Activated CD8-positive, alpha-beta memory T cell treated with anti-CD3 and anti-CD28 coated beads for 36 hours (primary cell): ENCODE measurements around the gene CTSS. TPM values are rescaled to one million over a fixed set of nuclear protein-coding genes. Genes with fewer than 3 reads are reported as not detected.
"Not testable (repeated sequence)": the region's sequence is repeated elsewhere in the genome, so short reads cannot be mapped to it uniquely, and the experiment has no call there.

ENCODE experiments used
- CTCF ChIA-PET: fragments of 350-600 bp; sonication (Branson Sonifier 250); formaldehyde crosslinking; loops from one replicate; lab custom pipeline; 2021; ENCODE audit warnings: antibody characterized with exemption; lab: Charles Lee
- POLR2A ChIA-PET: fragments of 350-600 bp; sonication (Branson Sonifier 250); formaldehyde crosslinking; loops from one replicate; lab custom pipeline; 2021; ENCODE audit warnings: antibody characterized with exemption; lab: Charles Lee
- total RNA-seq, 2 experiments: library from RNA; stranded (reverse); gene quantifications; one replicate each; pipeline ENCODE4 v1.2.3, GENCODE V29; 2021

Gene CTSS
- total RNA-seq, 2 experiments from 2014 or later, result 23.8 to 25.2 TPM

GRCh38 chr1:150777544-150777943 lies 12.0 kb upstream of the CTSS start:
- ChIA-PET CTCF (no interaction called here), POLR2A (no interaction called here)

GRCh38 chr1:150775931-150776505 lies 10.4 kb upstream of the CTSS start:
- POLR2A ChIA-PET, CTCF ChIA-PET: not testable (repeated sequence)

DNA sequence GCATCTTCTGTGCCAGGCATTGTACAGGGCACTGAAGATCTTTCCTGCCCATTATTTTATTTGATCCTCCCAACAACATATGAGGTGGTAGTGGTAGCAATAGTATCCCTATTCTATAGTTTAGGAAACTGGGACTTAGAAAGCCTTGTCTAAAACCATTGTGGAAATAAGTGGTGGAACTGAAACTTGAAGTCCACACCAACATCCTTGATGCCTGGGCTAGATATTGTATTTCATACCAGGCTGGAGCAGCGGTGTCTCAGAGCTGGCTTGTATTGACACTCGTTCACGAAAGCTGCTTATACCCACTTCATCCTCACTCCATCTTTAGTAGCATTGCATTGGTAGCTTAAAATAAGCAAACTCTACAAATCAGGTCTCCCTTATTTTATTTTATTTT lies 9.7 kb upstream of the CTSS start:
- ChIA-PET CTCF (no interaction called here), POLR2A (no interaction called here)

GRCh38 chr1:150772326-150772725 lies 6.7 kb upstream of the CTSS start:
- POLR2A ChIA-PET, result no interaction called here
- CTCF ChIA-PET, result interaction anchor here (0.7 kb wide), 1 partner anchor 76 kb away, joined by 3 read pairs; the partner anchor contains the start of gene GOLPH3L

- CTCF ChIA-PET, result not testable (repeated sequence)
Observed at GRCh38 chr1:150767704-150768103, 2.1 kb upstream of the CTSS start.

GRCh38 chr1:150765977-150766301 lies 361 bp upstream of the CTSS start:
- CTCF ChIA-PET, result interaction anchor here (0.9 to 1.7 kb wide), 3 partner anchors 136 to 195 kb away, joined by 3 to 4 read pairs (median 4); partner anchors contain the start of gene ENSA
- POLR2A ChIA-PET, result interaction anchor here (0.6 kb wide), 1 partner anchor 157 kb away, joined by 3 read pairs; no protein-coding TSS in a partner anchor

More at GRCh38 chr1:150767704-150768103, 2.1 kb upstream of the CTSS start:
- POLR2A ChIA-PET, result not testable (repeated sequence)

GRCh38 chr1:150764617-150765101 lies 919 bp downstream of the CTSS start:
- POLR2A ChIA-PET, result no interaction called here
- CTCF ChIA-PET, result no interaction called here

GRCh38 chr1:150763018-150763417 lies 2.6 kb downstream of the CTSS start:
- POLR2A ChIA-PET, result no interaction called here
- CTCF ChIA-PET, result no interaction called here

GRCh38 chr1:150762552-150762951 lies 3.0 kb downstream of the CTSS start:
- ChIA-PET CTCF (no interaction called here), POLR2A (no interaction called here)

DNA sequence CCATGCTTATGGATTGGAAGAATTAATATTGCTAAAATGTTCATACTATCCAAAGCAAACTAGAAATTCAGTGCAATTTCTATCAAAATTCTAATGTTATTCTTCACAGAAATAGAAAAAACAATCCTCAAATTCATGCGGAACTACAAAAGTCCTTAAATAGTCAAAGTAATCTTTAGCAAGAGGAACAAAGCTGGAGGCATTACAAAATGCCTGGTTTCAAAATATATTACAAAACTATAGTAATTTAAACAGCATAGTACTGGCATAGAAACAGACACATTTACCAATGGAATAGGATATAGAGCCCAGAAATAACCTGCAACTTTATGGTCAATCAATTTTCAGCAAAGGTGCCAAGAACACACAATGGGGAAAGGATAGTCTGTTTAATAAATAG lies 3.8 kb downstream of the CTSS start:
- ChIA-PET POLR2A (no interaction called here), CTCF (no interaction called here)

DNA sequence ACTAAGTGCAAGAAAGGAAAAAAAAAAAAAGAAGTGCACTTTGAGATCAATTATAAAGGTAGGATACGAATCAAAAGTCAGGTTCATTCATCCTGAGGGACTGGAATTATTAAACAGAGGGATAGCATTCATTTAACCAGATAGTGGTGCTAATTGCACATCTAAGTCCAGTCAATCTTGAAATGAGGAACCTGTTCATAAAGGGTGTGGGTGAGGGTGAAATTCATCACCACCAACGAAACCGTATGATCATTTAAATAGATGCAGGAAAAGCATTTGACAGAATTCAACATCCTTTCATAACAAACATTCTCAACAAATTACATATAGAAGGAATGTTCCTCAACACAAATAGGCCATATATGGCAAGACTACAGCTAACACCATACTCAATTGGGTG lies 5.6 kb downstream of the CTSS start:
- CTCF ChIA-PET, result no interaction called here
- POLR2A ChIA-PET, result interaction anchor here (0.6 kb wide), 1 partner anchor 242 kb away, joined by 3 read pairs; no protein-coding TSS in a partner anchor

- CTCF ChIA-PET, result no interaction called here
- POLR2A ChIA-PET, result no interaction called here
Observed at GRCh38 chr1:150753416-150753815, 12.2 kb downstream of the CTSS start.

GRCh38 chr1:150751443-150751842 lies 14.1 kb downstream of the CTSS start:
- POLR2A ChIA-PET, result no interaction called here
- CTCF ChIA-PET, result no interaction called here

- ChIA-PET POLR2A (no interaction called here), CTCF (interaction anchor here (0.6 kb wide), 1 partner anchor 176 kb away, joined by 5 read pairs; the partner anchor contains the start of gene SETDB1)
Observed at GRCh38 chr1:150749720-150750311, 15.8 kb downstream of the CTSS start.

- ChIA-PET POLR2A (no interaction called here), CTCF (no interaction called here)
Observed at GRCh38 chr1:150748878-150749719, 16.5 kb downstream of the CTSS start.

DNA sequence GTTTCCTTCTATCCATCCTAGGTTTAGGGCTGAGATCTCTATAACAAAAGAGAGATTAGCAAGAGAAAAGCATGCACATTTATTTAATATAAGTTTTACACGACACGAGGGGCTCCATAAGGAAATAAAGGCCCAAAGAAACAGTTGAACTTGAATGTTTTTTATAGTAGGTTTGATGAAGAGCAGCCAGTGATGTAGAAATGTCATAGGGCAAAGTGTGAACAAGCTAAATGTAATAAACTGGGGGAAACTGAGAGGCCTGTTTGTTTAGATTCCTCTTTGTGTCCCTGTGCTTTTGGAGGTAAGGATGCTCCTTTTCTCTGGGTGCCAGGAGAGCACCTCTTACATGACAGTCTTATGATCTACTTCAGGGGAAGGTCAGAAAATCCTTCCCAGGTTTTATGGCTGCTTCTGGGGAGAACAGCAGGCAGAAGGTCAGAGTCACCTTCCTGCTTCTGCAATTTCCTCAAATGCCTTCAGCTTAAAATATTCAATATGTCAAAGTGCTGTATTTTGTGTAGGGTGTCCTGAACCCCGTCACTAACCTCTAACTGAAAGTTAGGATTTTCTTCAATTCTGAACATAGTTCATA lies 35.4 kb downstream of the CTSS start:
- CTCF ChIA-PET, result no interaction called here

DNA sequence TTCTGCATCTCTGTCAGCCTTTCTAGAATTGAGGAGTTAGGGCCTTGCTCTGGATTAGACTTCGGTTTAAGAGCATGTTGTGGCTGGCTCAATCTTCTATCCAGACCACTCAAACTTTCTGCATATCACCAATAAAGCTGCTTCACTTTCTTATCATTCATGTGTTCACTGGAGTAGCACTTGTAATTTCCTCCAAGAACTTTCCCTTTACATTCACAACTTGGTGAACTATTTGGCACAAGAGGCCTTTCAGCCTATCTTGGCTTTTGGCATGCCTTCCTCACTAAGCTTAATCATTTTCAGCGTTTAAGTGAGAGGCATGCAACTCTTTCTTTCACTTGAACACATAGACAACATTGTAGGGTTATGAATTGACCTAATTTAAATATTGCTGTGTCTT lies 41.2 kb downstream of the CTSS start:
- ChIA-PET POLR2A (no interaction called here), CTCF (interaction anchor here (0.7 kb wide), 2 partner anchors 8 to 11 kb away, joined by 3 read pairs; no protein-coding TSS in a partner anchor)

More for the DNA sequence above, 35.4 kb downstream of the CTSS start:
- POLR2A ChIA-PET, result no interaction called here

DNA sequence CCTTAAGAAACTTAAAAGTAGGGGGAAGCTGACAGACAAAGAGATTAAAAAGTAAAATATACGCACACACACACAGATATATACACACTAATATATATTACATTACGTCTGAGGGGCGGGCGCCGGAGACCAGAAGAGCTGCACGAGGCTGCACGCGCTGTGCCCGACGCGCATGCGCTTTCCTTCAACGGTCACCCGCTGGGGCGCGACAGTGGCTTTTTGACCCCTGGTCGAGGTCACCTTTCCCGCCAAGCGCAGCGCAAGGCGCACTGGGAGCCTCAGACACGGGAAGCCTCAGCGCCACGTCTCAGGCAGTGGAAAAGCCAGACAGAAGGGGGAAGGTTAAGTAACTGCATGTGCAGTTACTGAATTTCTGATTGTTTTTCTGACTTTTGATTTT lies 44.9 kb downstream of the CTSS start, which contains the start of gene HORMAD1:
TSS of gene HORMAD1 (minus strand) at position 193 of the 400 bp plus-strand sequence. CDS start 1,390 bp downstream, outside the sequence.
- ChIA-PET CTCF (interaction anchor here (0.7 kb wide), 1 partner anchor 293 kb away, joined by 4 read pairs; no protein-coding TSS in a partner anchor), POLR2A (no interaction called here)

DNA sequence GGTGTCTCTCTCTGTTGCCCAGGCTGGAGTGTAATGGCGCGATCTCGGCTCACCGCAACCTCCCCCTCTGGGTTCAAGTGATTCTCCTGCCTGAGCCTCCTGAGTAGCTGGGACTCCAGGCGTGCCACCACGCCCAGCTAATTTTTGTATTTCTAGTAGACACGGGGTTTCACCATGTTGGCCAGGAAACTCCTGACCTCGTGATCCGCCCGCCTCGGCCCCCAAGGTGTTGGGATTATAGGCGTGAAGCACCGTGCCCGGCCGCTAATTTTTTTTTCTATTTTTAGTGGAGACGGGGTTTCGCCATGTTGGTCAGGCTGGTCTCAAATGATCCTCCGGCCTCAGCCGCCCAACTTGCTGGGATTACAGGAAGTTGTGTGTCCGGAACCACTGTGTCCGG lies 45.5 kb downstream of the CTSS start:
- CTCF ChIA-PET, result no interaction called here

More for the DNA sequence above, 45.5 kb downstream of the CTSS start:
- POLR2A ChIA-PET, result no interaction called here
